ENCODE measurements around the gene ADAR. TPM values are rescaled to one million over a fixed set of nuclear protein-coding genes. Genes with fewer than 3 reads are reported as not detected.
A peak's percentile ranks its signal among the peaks of the same experiment; 100 is the strongest.

The ADAR gene
- total and polyA plus RNA-seq, 2 donors (not counting 3 experiments of a cell fraction or from before 2014, with no cell fraction given), result 88.2 to 141 TPM

DNA sequence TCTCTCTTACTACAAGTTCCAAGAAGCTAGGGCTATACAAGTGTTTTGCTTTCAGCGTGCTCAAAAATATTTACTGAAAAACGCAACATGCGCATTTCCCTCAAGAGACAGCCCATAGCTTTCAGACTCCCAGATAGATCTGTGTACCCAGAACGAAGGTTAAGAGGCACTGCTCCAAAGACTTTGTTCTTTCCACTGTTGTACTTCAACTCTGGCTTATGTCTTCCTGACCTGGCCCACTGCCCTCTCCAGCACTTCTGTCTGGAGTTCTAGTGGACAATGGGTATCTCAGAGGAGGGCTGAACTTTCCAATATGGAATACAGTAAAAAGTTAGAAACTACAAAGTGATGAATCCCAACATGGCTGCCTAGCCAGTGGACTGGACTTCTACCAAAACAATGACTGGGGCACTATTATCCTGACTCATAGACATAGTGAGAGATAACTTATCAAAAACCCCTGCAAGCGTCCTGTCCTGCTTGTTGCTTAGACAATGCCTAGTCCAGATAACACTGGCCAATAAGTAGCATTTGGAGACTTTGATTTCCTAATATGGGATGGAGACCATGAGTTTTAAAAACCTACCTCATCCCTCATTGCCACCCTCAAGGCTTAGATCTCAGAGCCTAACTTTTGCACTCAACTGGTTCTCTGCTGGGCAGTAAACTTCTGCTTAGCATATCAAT is 8.8 kb upstream of the ADAR start:
- Histone ChIP-seq H3K9me1 (replicated peaks; ENCODE audit: control insufficient read depth, extremely low read depth, insufficient read depth, low read length) (no peaks in the 10 kb centered on the region), H4K20me1 (replicated peaks; ENCODE audit: control insufficient read depth, extremely low read depth, insufficient read depth, low read length) (no peaks in the 10 kb centered on the region), H3K9me3 (replicated peaks; ENCODE audit: control insufficient read depth, insufficient read depth, low read length) (no peaks in the 10 kb centered on the region), H3K4me2 (ENCODE audit: insufficient read depth, low read length) (no peak overlapping the region), H3K27ac (ENCODE audit: insufficient read depth, low read depth, low read length) (no peak overlapping the region), H3K4me3 (replicated peaks in 1 of 3; ENCODE audit: insufficient read depth in 1 of 3, low read depth in 1 of 3, low read length in 3 of 3) (no peak overlapping the region), H3K79me2 (ENCODE audit: control insufficient read depth, insufficient read depth, low read length) (peaks cover 65% of the 10 kb centered on the region), H2AFZ (ENCODE audit: low read depth, low read length) (no peak overlapping the region), H3K9ac (replicated peaks; ENCODE audit: extremely low read depth, insufficient read depth, low read length) (no peak overlapping the region), H3K36me3 (ENCODE audit: control insufficient read depth in 2 of 2, extremely low read depth in 1 of 2, insufficient read depth in 2 of 2, low read length in 2 of 2) (peaks cover 0 to under 1% of the 10 kb centered on the region in 2 experiments), H3K4me1 (ENCODE audit: control insufficient read depth, extremely low read depth, insufficient read depth, low read length) (peaks cover 6% of the 10 kb centered on the region), H3K27me3 (ENCODE audit: control insufficient read depth in 2 of 2, insufficient read depth in 2 of 2, low read length in 2 of 2) (no peaks in the 10 kb centered on the region)
- intact Hi-C loops (cut with micrococcal nuclease), result no loop called here
- peak; percentile 28 for DNase-seq (ENCODE audit: low read depth, low spot score)
- dilution Hi-C loops (cut with MboI; ENCODE audit: extremely low pct_ligation_motif_present, low sequenced_read_pairs), result no loop called here
- no TSS peak for BruUV-seq (replicated peaks)
- POLR2A ChIA-PET, result no interaction called here
- TF ChIP-seq FOS (IDR thresholded peaks at IDR 0.05; ENCODE audit: borderline replicate concordance, insufficient read depth, low read length), result peak; percentile 19
- no peak for TF ChIP-seq EZH2 (IDR thresholded peaks at IDR 0.05; ENCODE audit: borderline replicate concordance, low read depth, low read length, severe bottlenecking)
- TF ChIP-seq GATA2 (IDR thresholded peaks at IDR 0.05; ENCODE audit: insufficient read depth, insufficient read length, low read depth, low read length), result peak; percentile 66
- CTCF ChIA-PET, result no interaction called here
- no peak for FAIRE-seq

DNA sequence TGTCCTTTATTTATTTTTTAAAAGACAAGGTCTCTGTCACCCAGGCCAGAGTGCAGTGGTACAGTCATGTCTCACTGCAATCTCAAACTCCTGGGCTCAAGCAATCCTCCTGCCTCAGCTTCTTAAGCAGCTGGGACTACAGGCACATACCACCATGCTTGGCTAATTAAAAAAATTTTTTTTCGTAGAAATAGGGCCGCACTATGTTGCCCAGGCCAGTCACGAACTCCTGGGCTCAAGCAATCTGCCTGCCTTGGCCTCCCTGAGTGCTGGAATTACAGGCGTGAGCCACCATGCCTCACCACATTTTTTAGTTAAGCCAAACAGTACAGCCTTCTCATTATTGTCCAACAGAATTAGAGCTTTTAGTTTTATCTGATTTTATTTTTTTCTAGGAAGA is 7.4 kb upstream of the ADAR start:
- dilution Hi-C loops (cut with MboI; ENCODE audit: extremely low pct_ligation_motif_present, low sequenced_read_pairs), result no loop called here
- Histone ChIP-seq H3K4me3 (replicated peaks in 1 of 3; ENCODE audit: insufficient read depth in 1 of 3, low read depth in 1 of 3, low read length in 3 of 3) (no peak overlapping the region), H3K27ac (ENCODE audit: insufficient read depth, low read depth, low read length) (no peak overlapping the region), H3K9ac (replicated peaks; ENCODE audit: extremely low read depth, insufficient read depth, low read length) (no peak overlapping the region), H3K9me3 (replicated peaks; ENCODE audit: control insufficient read depth, insufficient read depth, low read length) (no peaks in the 10 kb centered on the region), H3K4me2 (ENCODE audit: insufficient read depth, low read length) (no peak overlapping the region), H3K79me2 (ENCODE audit: control insufficient read depth, insufficient read depth, low read length) (peaks cover 61% of the 10 kb centered on the region), H3K27me3 (ENCODE audit: control insufficient read depth in 2 of 2, insufficient read depth in 2 of 2, low read length in 2 of 2) (no peaks in the 10 kb centered on the region), H4K20me1 (replicated peaks; ENCODE audit: control insufficient read depth, extremely low read depth, insufficient read depth, low read length) (no peaks in the 10 kb centered on the region), H3K4me1 (ENCODE audit: control insufficient read depth, extremely low read depth, insufficient read depth, low read length) (peaks cover 6% of the 10 kb centered on the region), H2AFZ (ENCODE audit: low read depth, low read length) (no peak overlapping the region), H3K9me1 (replicated peaks; ENCODE audit: control insufficient read depth, extremely low read depth, insufficient read depth, low read length) (no peaks in the 10 kb centered on the region), H3K36me3 (ENCODE audit: control insufficient read depth in 2 of 2, extremely low read depth in 1 of 2, insufficient read depth in 2 of 2, low read length in 2 of 2) (no peaks in the 10 kb centered on the region)
- DNase-seq (ENCODE audit: low read depth, low spot score), result no peak
- intact Hi-C loops (cut with micrococcal nuclease), result no loop called here
- FAIRE-seq, result no peak
- TF ChIP-seq MYC (IDR thresholded peaks at IDR 0.05; ENCODE audit: low read depth, low read length) (no peak), GATA2 (IDR thresholded peaks at IDR 0.05; ENCODE audit: insufficient read depth, insufficient read length, low read depth, low read length) (no peak), POLR2A (IDR thresholded peaks at IDR 0.05; ENCODE audit: low read depth, low read length) (no peak), JUN (IDR thresholded peaks at IDR 0.05; ENCODE audit: borderline replicate concordance, insufficient read depth, insufficient read length, low read depth) (no peak), EZH2 (IDR thresholded peaks at IDR 0.05; ENCODE audit: borderline replicate concordance, low read depth, low read length, severe bottlenecking) (no peak), POLR2AphosphoS5 (IDR thresholded peaks at IDR 0.05; ENCODE audit: insufficient read depth, low read depth, low read length) (no peak), FOS (IDR thresholded peaks at IDR 0.05; ENCODE audit: borderline replicate concordance, insufficient read depth, low read length) (no peak)
- TF ChIP-seq, protein P1, sequence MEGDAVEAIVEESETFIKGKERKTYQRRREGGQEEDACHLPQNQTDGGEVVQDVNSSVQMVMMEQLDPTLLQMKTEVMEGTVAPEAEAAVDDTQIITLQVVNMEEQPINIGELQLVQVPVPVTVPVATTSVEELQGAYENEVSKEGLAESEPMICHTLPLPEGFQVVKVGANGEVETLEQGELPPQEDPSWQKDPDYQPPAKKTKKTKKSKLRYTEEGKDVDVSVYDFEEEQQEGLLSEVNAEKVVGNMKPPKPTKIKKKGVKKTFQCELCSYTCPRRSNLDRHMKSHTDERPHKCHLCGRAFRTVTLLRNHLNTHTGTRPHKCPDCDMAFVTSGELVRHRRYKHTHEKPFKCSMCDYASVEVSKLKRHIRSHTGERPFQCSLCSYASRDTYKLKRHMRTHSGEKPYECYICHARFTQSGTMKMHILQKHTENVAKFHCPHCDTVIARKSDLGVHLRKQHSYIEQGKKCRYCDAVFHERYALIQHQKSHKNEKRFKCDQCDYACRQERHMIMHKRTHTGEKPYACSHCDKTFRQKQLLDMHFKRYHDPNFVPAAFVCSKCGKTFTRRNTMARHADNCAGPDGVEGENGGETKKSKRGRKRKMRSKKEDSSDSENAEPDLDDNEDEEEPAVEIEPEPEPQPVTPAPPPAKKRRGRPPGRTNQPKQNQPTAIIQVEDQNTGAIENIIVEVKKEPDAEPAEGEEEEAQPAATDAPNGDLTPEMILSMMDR (IDR thresholded peaks at IDR 0.05; ENCODE audit: extremely low read depth in 1 of 2, insufficient read depth in 1 of 2, low read depth in 1 of 2, low read length in 2 of 2), result no peak
- TF ChIP-seq, protein P2, sequence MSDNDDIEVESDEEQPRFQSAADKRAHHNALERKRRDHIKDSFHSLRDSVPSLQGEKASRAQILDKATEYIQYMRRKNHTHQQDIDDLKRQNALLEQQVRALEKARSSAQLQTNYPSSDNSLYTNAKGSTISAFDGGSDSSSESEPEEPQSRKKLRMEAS (IDR thresholded peaks at IDR 0.05; ENCODE audit: insufficient read depth, insufficient read length), result no peak
- ChIA-PET CTCF (no interaction called here), POLR2A (no interaction called here)
- BruUV-seq (replicated peaks), result no TSS peak

Data from endothelial cell of umbilical vein (primary cell).